ENCODE data around the gene PDCD1LG2.
"Not testable (repeated sequence)": the region's sequence is repeated elsewhere in the genome, so short reads cannot be mapped to it uniquely, and the experiment has no call there.

PDCD1LG2 gene

DNA sequence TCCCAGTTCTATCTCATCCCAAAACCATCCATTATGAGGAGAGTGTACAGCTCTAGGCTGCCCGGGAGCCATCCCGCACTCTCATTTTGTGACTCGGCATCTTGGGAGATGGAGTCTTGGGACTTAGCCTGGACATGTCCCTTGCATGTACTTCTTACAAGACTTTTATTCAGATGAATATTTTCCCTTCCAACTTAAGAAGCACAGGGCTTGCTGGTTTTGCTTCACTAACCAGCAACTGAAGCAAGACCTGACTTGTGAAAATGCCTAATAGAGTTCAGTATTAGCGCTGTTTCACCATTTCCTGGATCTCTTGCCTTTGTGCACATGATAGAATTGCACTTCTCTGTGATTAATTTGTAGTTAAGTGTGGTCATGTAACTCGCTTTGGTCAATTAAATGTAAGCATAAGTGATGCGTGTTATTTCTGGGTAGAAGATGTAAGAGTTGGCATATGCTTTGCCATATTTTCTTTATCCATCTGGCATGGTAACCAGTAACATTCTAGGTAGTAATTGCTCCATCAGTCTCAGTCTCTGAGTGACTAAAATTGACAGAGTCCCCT, 55.8 kb downstream of the PDCD1LG2 start:
- peak; percentile 86 to 93 for DNase-seq

DNA sequence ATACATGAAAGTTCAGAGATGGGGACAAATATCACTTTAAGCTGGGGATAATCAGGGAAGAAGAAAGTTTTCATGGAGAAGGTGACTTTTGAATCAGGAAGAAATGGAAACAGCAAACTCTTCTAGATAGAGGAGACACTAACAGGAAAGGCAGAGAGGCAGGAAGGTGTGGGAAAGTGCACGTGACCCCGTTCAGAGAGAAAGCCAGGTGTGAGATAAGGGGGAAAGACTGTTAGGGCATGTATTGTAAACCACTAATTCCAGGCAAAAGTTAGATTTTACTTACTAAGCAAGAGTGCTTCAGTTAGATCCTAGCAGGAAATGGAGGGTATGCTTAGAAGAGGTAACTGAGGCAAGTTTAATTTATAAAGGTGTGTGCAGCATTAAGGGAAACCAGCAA, 58.5 kb downstream of the PDCD1LG2 start:
- no peak for DNase-seq

DNA sequence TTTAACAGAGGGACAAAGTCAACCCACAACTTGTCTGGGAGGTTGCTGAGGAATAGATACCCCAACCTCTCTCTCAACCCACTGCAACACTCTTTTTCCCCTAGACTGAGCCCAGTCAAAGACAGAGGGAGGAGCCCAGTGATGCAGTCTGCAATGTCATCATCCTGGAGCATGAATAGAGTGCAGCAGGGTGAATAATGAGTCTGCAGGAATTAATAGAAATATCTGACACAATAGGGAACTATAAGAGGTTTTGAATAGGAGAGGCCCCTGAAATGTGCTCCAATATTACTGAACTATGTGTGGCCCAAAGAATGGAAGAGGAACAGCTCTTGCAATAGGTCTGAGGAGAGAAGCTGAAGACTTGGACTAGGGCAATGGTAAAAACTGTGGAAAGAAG, 59.1 kb downstream of the PDCD1LG2 start:
- peak; percentile 64 to 92 for DNase-seq

DNA sequence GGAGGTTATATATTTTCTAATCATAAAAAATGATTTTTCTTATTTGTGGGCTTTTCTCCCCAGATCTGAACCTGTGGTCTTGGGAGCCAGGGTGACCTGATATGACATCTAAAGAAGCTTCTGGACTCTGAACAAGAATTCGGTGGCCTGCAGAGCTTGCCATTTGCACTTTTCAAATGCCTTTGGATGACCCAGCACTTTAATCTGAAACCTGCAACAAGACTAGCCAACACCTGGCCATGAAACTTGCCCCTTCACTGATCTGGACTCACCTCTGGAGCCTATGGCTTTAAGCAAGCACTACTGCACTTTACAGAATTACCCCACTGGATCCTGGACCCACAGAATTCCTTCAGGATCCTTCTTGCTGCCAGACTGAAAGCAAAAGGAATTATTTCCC, 59.6 kb downstream of the PDCD1LG2 start:
- DNase-seq = no peak

DNA sequence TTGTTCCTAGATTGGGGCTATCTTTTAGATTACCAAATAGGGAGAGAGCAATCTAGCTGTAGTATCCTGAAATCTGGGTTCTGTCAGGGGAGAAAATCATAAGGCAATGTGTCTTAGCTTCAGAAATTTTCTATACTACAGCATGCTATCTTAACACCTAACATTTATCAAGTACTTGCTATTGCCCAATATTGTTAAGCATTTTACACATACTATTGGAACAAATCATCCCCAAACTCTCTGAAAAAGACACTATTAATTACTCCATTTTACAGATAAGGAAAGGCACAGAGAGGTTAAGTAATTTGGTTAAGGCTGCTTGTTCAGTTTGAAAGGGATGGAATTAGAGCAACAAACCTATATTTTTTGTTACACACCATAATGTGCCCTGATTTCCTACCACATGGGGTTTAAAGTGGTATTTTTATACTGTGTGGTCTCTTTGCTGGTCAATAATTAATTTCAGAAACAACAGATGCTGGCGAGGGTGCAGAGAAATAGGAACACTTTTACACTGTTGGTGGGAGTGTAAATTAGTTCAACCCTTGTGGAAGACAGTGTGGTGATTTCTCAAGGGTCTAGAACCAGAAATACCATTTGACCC, 61.4 kb downstream of the PDCD1LG2 start:
- DNase-seq = no peak

DNA sequence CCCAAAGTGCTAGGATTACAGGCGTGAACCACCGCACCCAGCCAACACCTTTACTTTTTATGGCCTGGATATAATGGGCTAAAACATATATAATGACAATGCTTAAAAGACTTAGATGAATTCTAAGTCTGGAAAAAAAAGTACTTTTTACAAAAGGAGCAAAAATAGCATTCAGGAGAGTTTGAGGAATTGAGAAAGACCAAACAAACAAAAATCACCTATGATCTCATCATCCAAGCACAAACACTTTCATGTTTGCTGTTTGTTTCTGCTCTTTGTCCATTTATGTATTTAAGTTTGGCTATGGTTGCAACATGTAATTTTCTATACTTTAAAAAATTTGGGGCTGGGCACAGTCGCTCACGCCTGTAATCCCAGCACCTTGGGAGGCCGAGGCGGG, 63.8 kb downstream of the PDCD1LG2 start:
- no peak for DNase-seq

DNA sequence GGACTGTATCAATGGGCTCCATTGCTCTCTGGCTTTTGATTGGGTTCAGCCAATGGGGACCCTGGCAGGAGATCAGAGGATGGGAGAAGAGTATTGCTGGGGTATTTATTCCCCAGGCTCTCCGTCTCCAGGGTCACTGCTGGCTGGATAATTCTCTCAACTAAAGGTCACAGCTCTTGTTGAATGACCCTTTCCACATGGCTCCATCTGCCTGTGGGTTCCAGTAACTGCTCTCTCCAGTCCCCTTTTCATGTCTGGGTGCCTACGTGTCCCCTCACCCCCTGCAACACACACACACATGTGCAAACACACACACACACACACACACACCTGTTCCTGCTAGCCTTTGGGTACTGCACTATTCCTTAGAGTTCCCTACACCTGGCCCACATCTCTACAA, 64.7 kb downstream of the PDCD1LG2 start:
- DNase-seq = peak in 1 of 2 donors; percentile 51

DNA sequence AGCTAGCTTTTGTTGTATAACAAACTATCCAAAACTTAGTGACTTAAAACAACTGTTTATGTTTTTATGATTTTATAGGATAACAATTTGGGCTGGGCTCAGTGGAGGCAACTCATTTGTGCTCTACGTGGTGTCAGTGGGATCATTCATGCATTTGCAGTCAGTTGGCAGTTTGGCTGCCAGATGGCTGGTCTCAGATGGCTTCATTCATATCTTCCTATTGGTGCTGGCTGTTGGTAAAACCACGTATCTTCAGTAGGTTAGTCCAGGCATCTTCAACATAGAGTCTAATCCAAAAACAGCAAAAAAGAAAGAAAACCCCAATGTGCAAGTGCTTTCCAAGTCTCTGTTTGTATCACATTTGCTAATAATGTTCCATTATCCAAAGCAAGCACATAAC, 66.9 kb downstream of the PDCD1LG2 start:
- no peak for DNase-seq

DNA sequence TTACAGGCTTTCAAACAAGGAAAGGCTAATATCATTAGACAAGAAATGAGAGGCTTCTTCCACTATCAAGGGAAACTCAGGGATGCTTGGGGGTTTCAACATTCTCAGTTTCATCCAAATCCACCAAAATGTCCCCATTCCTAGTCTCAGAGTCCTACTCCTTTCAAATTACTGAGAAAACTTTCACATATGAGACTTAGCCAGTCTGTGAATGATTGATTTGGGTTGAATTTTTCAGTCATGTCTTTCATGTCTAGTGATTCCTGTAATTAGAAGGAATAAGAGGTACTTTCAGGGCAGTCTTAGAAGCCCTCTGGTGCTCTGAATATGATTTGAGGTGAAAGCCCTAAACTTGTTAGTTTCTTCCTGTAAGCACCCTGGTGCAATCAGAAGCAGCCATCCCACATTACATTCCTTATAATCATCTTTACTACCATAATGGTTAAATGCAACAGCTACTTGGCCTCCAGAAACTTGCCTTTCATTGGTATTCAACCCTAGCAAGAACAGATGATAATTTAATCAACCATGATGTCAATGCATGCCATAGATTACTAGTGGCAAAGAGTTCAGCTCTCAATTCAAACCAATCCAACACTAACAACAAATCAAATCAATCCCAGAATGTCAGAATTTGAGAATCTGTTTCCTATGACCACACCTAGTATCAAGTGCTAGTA, 67.8 kb downstream of the PDCD1LG2 start:
- no peak for DNase-seq

DNA sequence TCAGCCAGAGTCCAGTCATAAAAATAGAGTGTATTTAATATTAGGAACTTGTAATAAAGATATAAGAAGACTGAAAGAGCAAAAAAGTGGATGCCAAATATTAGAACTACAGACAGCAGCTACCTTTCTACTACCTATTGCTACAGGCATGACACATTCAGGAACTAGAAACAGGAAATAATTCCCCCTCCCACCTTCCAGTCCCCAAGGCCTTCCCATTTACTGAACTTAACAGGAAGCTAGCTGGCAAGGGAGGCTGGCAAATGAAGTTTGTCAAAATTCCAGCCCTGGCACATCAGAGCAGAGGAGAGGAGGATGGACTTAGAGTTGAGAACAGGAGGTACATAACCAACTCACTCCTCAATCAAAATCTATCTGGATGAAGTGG, 68.4 kb downstream of the PDCD1LG2 start:
- peak; percentile 43 to 60 for DNase-seq

DNA sequence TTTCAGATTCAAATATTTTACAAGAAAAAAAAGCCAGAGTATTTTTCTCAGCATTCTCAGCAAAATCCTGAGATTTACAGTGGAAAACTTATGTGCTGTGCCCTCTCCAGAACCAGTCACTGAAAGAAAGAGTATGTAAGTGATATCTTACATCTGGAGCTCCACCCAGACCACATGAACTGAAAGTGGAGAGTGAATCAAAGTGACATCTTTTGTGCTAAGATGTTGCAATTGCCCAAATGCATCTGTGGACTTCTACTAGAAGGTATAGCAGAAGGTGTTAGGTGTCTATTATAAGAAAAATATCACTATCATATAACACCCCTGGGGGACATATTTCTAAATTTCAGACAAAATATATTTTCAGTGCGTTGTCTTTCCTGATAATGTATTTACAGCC, 69.5 kb downstream of the PDCD1LG2 start:
- no peak for DNase-seq

DNA sequence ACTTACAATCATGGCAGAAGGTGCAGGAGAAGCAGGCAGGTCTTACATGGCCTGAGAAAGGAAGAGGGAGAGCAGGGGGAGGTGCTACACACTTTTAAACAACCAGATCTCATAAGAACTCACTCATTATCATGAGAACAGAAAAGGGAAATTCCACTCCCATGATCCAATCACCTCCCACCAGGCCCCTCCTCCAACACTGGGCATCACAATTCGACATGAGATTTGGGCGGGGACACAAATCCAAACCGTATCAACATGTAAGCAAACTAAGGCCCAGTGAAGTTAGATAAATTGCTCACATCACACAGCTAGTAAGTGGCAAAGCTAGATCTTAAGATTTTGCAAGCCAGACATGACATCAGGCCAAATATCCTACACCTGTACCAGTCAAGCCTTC, 70.3 kb downstream of the PDCD1LG2 start:
- no peak for DNase-seq

DNA sequence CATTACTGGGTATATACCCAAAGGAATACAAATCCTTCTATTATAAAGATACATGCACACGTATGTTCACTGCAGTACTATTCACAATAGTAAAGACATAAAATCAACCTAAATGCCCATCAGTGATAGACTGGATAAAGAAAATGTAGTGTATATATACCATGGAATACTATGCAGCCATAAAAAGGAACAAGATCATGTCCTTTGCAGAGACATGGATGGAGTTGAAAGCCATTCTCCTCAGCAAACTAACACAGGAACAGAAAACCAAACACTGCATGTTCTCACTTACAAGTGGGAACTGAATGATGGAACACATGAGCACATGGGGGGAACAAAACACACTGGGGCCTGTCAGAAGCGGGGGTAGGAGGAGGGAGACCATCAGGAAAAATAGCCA, 71.4 kb downstream of the PDCD1LG2 start:
- not testable (repeated sequence) for DNase-seq

DNA sequence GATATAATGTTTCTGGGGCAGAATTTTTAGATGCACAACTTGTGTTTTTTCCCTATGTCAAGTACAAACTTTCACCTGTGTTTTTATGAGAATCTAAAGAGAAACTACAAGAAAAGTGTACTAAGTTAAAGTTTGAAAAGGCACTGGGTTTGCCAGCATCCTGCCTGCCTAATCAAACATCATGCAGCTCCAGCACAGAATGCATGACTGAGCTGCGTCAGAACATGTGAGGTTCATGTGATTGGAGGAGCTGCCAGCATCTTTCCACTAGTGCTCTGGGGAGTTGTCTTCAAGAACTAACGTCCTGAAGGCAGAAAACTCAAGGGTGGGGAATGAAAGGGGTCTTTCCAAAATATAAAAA, 72.5 kb downstream of the PDCD1LG2 start:
- no peak for DNase-seq

DNA sequence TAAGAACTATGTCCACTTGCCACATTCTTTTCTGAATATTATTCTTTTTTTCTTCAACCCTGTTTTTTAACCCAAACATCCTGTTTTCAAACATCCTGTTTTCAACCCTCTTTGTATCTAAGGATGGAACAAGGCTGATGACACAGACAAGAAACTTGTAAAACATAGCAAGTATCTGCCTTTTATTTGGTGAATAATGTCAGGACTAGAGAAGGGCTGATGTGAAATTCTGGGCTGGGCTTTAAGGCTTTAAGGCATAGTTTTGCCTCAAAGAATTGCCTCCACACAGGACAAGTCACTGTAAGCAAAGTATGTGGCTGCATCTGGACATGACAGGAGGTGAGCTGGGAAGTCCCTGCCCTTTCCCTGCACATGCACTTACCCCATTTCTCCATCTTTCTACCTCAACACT, 76.1 kb downstream of the PDCD1LG2 start:
- DNase-seq = peak in 1 of 2 donors; percentile 11

DNA sequence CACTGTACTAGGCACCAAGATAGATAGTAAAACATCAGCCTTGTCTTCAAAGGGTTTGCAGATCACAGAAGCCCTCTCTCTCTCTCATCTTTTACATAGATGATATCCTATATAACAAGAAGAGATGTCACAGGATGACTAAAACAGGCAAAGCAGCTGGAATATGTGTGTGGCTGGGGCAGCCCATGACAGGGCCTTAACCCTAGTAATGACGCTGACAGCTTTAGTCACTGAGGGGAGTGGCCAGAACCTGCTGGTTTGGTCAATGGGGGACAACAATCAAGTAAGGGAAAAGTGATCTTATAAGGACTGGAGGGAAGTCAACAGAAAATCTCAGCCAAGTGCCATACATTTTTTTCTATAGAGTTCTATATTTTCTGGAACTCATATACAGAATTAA, 76.7 kb downstream of the PDCD1LG2 start:
- DNase-seq = no peak

DNA sequence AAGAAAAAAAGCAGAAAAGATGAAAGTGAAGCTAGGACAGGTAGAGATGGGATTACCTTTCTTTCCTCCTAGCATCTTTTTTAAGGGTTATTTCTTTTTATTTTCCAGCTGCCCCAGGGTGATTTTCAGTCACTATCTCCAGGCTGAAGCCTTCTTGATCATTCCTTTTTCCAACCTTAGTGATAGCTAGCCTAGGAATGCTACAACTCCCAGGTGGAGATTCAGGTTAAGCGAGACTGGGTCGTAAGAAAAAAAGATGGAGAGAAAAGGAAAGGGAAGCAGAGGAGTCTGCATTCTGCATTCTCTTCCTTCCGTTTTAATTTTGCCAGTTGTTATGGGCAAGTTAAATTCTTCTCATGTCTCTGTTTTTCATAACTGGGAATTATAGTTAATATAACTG, 81.9 kb downstream of the PDCD1LG2 start:
- DNase-seq = no peak

DNA sequence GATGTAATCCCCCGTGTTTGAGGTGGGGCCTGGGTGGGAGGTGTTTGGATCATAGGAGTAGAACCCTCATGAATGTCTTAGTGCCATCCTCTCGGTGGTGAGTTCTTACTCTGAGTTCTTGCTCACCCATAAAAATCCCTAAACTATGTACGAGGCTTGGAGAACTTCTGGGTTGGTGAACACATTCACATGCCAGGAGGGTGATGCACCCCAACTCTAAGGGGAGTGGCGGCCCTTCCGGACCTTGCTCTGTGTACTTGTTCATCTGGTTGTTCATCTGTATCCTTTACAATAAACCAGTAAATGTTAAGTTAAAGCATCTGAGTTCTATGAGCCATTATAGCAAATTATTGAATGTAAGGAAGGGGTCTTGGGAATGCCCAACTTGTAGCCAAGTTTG, 82.6 kb downstream of the PDCD1LG2 start:
- no peak for DNase-seq

DNA sequence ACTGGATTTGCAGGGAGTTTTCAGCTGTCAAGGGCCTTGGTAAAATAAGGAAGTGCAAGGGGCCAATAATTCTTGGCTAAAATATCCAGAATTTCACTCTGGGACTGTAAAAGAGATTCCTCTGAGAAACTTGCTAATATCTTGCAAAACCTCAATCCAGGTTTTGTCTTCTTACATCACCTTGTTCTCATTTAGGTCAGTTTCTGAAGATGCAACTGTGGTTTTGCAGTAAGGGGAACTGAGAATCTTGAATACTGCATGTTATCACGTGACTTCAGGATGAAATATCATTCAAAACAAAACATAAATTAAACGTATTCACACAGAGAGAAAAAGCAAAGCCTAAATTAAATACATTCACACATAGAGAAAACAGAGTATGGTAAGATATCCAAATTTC, 83.6 kb downstream of the PDCD1LG2 start:
- DNase-seq = peak; percentile 30 to 66

DNA sequence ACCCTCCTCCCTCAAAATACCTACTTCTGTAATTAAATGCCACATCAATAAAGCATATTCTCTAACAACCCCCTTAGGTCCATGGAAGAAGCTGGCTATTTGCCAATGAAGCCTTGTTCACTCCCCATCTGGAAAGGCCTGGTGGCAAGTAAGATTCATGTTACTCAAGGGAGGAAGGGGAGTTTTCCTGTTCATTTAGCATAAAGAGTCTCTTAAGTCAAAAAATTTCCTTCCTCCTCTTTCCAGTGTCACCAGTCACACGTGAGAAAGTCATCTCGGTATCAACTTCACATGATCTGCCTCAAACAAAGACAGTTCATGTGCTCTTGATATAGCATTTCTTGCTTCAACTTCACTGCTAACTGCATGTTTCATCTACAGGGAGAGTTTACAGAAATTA, 85.8 kb downstream of the PDCD1LG2 start:
- DNase-seq = peak; percentile 7 to 20

DNA sequence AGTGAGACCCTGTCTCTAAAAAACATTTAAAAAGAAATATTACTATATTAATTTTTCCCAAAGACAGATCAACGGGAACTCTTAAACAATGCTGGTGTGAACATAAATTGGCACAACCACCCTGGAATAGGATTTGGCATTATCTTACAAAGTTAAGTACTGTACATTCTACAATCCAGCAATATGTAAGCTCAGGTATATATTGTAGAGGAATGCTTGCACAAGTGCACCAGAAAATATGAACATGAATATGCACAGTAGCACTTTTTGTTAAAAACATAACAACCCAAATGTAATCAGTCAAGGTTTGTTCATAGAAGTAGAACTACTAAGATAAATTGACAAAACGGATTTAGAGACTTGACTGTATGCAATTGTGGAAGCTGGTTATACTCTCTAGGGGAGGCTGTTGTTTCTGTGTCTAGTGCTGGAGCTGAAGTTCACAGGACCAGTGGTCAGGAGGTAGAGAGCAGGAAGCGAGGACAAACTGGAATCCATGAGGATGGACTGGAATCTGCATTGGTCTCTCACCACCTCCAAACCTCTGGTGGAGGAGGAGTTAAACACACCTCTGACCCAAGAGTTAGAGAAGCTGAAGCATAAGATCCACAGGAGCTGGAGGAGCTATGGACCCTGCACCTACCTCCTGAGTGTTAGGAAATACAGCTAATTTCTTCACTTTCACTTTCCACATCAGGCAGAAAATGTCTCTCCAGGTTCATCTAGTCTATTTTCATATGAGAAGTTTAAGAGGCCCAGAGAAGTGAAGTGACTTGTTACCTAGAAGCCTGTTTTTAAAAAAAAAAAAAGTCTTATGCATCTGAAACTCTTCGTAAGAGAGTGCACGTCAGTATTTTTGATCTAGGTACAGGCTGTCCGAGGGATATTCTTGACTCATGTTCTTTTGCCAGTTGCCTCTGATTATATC, 98.2 kb downstream of the PDCD1LG2 start:
- peak in 1 of 2 donors; percentile 9 for DNase-seq

DNA sequence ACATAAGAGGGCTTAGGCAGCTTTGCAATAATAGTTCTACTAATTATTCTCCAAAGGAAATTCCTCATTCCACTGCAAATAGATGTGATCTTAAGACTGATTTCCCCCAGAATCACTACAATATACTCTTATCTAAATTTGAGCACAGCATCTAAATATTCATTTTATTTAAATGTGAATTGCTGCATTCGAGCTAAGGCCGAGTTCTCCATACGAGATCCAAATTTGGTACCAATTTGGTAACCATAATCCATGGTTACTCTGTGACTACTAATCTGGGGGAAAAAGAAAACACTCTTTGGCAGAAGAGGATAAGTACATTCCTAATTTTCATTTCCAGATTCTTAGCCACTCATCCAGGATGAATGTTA, 98.9 kb downstream of the PDCD1LG2 start:
- no peak for DNase-seq

DNA sequence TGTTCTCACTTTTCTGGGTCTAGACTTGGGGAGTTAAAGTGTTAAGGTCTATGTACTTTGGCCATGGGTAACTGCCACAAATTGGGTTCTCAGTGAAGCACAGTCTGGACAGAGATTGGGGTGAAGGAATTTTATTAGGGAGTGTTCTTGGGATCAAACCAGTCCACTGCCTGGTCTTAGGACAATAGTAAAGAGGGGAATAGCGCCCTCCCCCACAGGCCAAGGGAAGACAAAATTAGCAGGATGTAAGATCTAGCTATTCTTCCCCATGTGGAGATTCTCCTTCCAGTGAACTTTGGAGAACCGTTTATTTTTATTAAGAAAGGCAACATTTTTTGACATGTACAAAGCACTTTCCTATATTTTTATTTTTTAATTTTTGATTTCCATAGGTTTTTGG, 100.2 kb downstream of the PDCD1LG2 start:
- no peak for DNase-seq

Data from inflammatory macrophage (primary cell).